D341Med (cell line): ENCODE data around the gene RAB26.
"Not testable (repeated sequence)": the region's sequence is repeated elsewhere in the genome, so short reads cannot be mapped to it uniquely, and the experiment has no call there.

Experiments
- DNase-seq: peaks from one replicate; pipeline ENCODE4 v3.0.0; 2012; ENCODE audit warnings: low spot score

RAB26 gene

DNA sequence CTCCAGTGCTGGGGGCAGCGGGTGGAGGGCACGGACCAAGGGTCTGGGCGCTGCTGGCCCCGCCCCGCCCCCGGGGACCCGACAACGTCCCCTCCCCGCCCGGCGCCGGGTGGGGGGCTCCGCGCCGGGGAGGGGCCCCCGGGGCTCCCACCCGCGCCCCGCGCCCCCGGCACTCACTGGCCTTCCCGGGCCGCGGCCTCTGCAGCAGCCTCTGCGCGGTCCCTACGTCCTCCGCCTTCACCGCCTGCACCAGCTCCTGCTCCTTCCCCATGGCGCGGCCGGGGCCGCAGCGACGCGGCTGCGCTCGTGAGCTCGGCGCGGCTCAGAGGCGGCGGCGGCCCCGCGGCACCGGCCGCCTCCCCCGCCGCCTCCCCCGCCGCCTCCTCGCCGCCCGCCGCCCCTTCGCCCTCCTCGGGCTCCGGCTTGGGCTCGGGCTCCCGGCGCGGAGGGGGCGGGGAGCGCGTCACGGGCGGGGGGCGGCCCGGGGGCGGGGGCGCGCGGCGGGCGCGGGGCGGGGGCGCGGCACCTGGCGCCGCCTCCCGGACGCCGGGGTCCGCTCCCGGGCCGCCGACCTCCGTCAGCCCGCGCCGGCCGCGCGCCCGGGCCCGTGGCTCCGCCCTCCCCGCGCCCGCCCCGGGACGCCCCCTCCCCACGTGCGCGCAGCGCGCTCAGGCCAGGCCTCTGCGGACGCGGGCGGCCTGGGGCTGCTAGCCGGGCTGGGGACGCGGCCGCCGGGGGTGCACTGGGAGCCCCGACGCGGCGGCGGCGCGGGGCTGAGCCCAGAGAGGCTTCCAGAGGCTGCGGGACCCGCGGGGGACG lies 47.9 kb downstream of the RAB26 start, which contains the start of gene CASKIN1:
TSS of gene CASKIN1 (minus strand) at position 444 of the 819 bp plus-strand sequence. CDS start at position 271, 173 bp downstream.
- DNase-seq: peak; percentile 81

DNA sequence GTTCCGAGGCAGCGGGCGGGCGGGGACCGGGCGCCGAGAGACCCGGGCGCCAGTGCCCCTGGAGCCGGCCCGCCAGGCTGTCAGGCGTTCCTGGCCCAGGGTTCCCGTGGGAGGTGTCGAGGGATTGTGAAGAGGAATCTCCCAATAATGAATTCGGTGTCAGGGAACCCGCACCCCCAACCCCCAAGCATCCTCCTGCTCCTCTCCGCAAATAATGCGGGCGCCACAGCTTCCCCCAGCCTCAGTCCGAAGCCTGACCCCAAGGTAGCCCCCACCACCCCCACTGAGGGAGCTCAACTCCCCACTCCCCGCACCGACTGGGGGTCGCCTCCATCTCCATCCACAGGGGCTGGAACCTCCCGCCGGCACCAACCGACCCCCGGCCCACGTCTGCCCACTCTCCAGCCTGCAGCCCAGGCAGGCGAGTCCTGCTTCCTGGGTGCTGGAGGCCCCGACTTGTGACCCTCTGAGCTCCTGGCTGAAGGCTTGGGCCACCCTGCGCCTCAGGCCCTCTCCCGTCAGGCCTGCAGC lies 48.6 kb downstream of the RAB26 start:
- DNase-seq: no peak

DNA sequence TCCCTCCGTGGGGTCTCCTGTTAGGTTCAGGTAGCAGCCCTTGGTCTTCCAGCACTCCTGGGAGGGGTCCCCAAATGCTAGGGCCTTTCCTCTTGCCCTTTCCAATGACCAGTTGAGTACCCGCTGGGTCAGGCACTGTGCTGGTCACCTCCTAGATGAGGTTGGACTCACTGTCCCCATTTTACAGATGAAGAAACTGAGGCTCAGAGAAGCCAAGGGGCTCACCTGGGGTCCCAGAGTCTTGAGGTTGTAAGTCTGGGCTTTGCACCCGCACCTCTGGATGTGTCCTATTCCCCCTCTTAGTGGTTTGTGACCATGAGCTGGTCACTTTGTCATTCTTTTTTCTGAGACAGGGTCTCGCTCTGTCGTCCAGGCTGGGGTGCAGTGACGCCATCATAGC lies 49.3 kb downstream of the RAB26 start:
- no peak for DNase-seq

DNA sequence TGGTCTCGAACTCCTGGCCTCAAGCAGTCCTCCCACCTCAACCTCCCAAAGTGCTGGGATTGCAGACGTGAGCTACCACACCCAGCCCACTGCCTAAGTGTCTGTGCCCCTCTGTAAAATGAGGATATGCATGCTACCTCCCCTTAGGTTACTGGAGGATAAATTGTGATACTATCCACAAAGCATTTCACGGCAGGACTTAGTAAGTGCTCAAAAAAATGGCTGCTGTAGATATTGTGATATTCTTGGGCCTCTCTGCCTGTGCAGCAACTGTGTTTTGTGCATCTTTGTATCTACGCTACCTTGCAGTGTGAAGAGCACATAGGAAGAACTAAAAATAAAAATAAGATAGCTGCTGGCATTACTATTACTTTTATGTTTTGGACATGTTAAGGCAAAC lies 49.9 kb downstream of the RAB26 start:
- no peak for DNase-seq

DNA sequence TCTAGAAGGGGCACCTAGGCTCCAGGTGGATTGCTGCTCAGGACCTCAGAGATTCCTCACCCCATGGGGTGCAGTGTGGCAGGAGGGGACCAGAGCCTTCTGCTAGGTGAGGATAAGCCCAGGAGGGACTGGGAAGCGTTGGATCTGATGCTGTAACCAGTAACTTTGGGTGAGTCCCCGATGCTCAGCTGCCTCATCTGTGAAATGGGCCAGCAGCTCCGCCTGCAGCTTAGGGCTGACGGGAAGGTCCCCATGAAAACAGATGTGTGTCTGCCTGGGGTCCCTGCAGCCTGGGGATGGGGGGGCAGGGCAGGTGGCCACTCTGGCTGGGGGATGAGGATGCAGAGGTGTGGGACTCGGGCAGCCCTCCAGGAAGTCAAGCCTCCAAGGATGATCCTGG lies 50.7 kb downstream of the RAB26 start:
- DNase-seq: no peak

DNA sequence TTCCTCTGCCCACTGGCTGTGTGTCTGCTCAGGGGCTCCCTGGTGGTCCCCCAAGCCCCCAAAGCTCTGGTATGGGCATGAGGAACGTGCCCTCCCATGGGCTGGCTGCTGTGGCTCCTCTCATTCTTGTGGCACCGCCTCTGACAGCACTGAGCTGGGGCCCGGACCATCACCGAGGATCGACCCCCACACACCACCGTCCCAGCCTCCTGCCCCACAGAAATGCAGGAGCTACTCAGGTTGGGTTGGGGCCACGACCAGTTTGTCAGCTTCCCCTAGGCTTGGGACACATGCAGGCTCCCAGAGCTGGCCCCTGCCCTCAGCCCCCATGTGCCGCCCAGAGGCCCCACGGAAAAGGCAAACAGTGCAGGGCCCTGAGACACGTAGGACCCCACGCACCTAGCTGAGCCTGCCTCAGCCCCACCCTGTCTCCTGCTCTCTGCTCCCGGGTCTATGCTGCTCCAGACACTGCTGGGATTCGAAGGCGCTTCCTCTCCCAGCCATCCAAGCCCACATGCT lies 51.3 kb downstream of the RAB26 start:
- no peak for DNase-seq

DNA sequence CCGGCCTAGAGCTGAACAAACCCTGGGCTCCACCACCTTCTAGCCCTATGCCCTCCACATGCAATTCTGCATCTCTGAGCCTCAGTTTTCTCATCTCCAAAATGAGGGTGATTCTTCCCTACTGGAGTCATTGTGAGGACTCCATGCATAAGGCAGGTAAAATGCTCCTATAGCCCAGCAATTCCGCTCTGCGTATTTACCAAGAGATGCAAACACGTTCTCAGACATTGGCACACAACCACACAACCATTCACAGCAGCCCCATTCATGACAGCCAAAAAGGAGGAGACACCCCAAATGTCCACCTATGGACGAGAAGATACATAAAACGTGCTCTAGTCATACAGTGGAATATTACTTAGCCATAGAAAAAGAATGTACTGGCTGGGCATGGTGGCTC lies 51.9 kb downstream of the RAB26 start:
- no peak for DNase-seq

DNA sequence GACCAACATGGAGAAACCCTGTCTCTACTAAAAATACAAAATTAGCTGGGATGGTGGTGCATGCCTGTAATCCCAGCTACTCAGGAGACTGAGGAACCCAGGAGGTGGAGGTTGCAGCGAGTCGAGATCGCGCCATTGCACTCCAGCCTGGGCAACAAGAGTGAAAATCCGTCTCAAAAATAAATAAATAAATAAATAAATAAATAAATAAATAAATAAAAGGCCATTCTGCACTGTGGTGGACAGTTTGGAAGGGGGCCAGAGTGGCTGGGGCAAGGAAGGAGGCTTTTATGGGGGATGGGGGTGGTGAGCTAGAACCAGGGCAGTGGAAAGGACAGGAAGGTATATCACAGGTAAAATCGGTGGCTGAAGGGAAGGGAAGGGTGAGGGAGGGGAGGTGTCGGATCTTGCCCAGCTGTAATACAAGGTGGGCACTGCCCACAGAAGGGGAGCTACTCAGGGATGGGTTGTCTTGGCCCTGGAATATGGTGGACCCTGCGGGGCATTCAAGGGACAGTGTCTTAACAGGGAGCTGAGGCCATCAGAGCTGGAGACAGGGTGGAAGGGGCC lies 54.8 kb downstream of the RAB26 start:
- not testable (repeated sequence) for DNase-seq
